Stimulated activated CD4-positive, alpha-beta T cell treated with anti-CD3 and anti-CD28 coated beads, Interleukin-4, amount 100 ng/mL, for 24 hours (primary cell): ENCODE results near the gene USP36.
"Not testable (repeated sequence)": the region's sequence is repeated elsewhere in the genome, so short reads cannot be mapped to it uniquely, and the experiment has no call there.

Source experiments
- DNase-seq: peaks from one replicate; pipeline ENCODE4 v3.0.0-alpha.2; 2020

Gene USP36

DNA sequence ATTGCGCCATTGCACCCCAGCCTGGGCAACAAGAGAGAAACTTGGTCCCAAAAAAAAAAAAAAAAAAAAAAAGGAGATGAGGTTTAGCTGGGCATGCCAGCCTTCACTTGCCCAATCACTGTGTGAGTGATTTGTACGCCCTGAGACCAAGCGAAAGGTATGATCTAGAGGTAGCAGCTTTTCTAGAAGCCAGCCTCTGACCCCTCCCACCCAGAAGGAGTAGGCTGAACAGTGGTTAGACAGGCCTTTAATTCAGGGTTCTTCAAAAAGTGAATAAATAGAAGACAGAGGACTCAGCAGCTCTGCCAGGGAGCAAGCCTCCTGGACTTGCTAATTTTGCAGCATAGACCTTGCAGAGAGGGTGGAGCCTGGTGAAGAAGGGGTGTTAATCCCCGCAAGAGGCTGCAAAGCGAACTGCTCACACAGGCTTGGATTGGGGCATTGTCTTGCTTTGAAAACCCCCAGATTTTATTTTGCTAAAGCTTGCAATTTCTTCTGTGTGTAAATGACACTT lies 51.4 kb downstream of the USP36 start:
- no peak for DNase-seq

DNA sequence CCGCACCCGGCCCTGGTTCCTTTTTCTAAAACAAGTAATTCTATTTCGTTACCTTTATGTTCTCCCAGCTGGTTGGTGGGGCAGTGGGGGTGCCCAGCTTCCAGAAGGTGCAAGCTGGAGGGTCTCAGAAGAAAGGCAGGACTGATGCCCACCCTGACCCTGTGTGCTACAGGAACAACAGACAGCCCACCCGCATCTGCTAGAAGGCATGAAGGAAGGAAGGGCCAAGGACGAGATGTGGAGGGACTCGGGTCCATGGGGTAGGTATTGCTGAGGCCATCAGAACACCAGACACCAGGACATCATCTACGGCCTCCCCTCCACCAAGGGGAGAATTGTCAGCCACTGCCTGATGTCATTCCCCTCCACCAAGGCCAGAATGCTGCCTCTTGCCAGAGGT lies 52.2 kb downstream of the USP36 start:
- no peak for DNase-seq

DNA sequence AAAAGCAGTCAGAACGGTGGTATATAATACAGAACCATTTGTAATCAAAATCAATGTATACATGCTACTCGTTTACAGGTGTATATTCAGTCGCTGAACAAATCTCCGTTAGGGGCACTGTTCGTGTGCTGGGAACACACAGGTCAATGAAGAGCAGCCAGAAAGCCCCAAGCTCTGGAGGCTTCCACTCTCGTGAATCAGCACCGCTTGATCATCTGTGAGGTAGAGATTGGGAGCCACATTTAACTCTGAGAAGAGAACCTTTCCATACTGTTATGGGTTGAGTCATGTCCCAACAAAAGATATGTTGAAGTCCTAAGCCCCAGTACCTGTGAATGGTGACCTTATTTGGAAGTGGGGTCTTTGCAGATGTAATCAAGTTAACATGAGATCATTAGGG lies 53.2 kb downstream of the USP36 start:
- DNase-seq, result no peak

DNA sequence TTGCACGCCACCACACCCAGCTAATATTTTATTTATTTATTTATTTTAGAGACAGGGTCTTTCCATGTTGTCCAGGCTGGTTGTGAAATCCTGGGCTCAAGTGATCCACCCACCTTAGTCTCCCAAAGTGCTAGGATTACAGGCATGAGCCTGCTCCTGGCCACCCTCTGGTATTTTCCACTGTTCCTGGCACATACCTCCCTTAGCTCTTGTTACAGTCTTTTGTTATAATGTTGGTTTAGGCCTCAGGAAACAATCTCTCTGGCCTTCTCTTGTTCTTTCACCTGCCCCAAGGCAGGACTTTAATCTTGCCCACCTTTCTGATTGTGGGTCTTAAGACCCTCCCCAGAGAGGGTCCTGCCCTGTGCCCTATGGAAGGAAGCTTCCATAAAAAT lies 55.0 kb downstream of the USP36 start:
- no peak for DNase-seq

DNA sequence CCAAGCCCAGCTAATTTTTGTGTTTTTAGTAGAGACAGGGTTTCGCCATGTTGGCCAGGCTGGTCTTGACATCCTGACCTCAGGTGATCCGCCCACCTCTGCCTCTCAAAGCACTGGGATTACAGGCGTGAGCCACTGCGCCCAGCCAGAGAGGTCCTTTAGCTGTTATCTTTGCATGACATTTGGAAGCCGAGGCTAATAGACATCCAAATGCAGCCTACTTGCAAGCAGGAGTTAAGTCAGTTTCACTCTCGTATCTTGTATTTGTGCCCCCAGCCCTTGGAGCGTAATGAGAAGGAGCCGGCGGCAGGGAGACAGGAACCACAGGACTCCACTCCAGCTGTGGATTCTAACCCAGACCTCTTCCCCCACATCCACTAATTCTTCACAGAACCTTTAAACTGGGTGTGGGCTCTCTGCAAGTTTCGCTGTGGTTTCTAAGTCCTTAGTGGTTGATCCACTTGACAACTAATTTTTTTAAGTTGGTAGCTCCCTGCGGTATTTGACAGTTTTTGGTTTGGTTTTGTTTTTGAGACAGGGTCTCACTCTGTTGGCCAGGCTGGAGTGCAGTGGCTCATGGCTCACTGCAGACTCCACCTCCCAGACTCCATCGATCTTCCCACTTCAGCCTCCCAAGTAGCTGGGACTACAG lies 55.5 kb downstream of the USP36 start:
- DNase-seq, result no peak

DNA sequence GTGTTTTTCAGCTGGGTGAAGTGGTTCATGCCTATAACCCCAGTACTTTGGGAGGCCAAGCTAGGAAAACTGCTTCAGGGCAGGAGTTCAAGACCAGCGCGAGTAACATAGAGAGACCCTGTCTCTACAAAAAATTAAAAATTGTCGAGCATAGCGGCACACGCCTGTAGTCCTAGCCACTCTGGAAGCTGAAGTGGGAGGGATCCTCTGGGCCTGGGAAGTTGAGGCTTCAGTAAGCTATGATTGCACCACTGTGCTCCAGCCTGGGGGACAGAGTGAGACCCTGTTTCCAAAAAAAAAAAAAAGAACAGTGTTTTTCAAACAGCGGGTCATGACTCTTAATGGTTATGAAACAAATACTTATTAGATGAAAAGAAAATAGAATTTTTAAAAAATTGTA lies 56.3 kb downstream of the USP36 start:
- DNase-seq, result no peak

DNA sequence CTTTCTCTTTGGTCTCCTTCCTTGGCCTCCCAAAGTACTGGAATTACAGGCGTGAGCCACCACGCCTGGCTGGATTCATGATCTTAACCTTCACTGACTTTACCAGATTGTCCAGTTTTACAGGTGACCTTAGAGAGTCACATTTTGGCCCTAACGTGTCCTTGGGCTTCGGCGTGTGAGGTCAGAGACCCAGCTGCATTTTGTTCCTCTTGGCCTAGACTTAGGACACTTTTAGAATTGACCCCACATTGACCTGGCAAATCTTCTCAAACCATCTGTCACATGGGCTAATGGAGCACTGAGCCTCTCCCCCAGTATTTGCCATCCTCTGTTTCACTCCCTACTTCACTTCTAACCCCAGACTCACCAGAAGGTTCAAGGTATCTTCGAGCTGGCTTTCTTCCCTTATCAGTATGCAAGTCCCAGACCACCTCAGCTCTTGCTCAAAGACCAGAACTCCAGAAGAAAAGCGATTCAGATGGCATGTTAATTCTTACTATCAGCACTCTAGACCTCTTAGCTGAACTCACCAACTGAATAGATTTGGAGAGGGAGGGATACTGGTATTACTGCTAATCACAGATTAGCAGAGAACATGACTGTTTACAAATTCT lies 56.8 kb downstream of the USP36 start:
- DNase-seq, result no peak

DNA sequence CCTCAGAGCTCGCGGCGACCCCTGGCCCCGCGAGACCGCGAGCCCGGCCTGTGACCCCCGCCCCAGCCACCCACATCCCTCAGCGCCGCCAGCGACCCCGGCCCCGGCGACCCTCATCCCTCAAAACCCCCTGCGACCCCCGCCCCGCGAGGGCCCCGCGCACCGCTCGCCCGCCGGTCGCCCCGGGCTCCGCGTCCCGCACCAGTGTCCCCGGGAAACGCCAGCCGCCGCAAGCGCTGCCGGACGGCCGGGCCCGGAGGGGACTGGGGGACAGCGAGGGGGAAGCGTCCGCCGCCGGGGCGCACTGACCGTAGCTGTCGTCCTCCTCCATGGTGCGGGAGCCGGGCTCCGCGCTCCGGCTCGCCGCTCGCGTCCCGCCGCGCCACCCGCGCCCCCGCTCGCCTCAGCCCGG lies 58.7 kb downstream of the USP36 start, which contains the start of gene CYTH1:
TSS of gene CYTH1 (minus strand) at position 381 of the 412 bp plus-strand sequence. CDS start at position 331, 50 bp downstream.
- no peak for DNase-seq

DNA sequence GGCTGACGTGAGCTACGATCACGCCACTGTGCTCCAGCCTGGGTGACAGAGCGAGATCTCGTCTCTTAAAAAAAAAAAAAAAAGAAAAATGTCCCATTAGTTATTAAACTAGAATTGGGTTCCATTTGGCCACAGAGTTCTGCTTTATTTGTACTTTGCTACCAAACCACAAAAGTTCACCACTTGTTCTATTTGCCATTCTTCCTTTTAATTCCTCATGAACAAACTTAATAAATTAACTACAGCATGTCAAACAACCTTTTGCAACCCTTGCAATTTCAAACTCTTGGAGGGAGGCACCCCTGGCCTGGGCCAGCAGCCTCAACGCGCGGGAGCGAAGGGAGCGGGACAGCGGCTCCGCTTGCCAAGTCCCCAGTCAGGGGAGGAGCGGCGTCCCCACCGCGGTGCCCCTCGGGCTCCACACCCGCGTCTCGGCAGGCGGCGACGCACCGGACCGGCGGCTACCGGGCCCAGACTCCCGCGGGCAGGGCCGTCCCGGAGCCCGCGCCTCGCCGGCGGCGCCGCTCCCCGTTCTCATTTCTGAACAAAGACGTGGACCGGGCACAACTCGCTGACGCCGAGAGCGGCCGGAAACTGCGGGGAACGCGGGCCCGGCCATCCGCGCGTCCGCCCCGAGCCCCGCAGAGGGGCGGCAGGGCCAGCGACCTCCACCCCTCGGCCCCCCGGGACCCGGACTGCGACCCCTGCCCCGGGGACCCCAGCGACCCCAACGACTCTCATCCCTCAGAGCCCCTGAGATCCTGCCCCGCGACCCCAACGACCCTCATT lies 59.3 kb downstream of the USP36 start:
- peak; percentile 47 for DNase-seq

DNA sequence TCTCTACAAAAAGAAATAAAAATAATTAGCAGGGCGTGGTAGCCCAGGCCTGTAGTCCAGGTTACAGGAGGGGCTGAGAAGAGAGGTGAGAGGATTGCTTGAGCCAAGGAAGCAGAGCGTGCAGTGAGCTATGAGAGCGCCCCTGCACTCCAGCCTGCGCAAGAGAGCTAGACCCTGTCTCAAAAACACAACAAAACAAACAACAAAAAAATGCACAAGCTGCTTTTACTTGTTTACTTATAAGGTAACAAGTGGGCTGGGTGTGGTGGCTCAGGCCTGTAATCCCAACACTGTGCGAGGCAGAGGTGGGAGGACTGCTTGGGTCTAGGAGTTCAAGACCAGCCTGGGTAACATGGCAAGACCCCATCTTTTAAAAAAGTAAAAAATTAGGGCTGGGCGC lies 60.3 kb downstream of the USP36 start:
- no peak for DNase-seq

DNA sequence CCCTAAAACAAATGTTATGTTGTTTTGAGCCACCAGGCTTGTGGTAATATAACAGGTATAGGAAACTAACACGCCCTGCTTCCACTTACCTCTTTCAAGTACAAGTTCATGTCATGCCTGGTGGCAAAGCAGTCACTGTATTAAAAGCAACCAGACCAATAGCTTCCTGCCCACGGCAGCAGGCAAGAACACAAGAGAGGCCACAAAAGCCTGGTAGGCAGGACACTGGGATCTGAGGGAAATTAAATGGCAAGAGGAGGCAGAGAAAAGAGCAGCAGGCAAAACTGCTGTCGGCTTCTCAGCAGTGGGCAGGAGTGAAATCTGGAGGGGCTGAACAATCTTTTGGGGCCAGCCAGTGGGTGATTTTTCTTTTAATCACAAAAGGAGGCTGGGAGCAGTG lies 60.8 kb downstream of the USP36 start:
- DNase-seq, result peak; percentile 63

DNA sequence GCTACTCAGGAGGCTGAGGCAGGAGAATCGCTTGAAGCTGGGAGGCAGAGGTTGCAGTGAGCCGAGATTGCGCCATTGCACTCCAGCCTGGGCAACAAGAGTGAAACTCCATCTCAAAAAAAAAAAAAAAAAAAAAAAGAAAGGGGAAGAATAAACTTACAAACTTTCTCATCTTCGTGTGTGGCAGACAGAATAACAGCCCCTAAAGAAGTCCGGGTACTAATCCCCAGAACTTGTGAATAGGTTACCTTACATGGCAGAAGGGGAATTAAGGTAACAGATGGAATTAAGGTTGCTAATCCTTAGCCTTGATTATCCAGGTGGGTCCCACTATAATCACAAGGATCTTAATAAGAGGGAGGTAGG lies 61.3 kb downstream of the USP36 start:
- not testable (repeated sequence) for DNase-seq

DNA sequence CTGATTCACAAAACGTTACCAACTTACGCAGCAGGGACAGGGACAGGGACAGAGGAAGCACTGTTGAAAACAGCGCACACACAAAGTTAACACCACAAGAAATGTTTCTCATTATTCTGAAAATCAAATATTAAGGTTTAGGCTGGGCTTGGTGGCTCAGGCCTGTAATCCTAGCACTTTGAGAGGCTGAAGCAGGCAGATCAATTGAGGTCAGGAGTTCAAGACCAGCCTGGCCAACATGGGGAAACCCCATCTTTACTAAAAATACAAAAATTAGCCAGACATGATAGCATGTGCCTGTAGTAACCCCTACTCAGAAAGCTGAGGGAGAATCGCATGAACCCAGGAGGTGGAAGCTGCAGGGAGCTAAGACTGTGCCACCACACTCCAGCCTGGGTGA lies 62.7 kb downstream of the USP36 start:
- DNase-seq, result no peak

DNA sequence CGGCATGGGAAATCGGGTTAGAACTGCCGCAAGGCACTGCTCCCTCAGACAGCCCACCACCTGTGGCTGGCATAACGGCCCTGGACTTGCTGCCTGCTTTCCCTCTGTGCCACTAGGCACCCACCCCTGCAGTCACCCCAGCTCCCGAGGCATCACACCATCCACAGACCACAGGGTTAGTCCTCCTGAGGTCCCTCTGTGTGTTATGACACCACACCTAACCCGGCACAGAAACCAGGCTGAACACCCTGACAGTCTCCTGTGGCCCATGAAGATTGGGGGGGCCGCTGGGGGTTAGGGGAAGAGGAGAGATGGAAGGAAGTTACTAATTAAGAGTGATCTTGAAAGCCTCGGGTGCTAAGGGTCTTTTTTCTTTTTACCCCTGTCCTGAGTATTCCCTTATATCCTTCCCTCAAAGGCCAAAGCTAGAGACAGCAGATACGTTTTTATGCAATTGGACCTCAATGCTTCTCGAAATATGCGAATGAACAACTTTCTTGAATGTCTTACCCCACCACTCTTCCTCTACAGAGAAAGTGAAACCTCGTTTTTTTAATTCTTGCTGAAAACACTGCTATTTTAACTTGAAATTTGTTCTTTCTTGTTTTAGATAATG lies 65.5 kb downstream of the USP36 start:
- peak; percentile 72 for DNase-seq

DNA sequence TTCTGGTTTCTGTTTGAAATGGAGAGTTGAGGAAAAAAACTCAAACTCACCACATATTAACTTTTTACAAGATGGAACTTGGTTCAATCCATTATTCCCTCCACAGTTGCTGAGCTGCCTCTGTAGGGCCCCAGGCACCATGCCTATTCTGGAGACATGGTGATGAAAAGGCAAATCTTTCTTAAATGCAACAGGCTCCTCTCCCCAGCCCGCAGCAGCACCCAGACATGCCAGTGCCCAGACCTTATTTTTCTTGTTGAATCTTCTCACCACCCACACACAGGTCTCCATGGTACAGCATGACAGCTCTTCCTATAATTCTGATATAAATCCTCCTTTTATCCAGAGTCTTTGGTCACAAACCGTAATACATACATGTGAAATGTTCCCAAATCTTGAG lies 66.2 kb downstream of the USP36 start:
- DNase-seq, result peak; percentile 45

DNA sequence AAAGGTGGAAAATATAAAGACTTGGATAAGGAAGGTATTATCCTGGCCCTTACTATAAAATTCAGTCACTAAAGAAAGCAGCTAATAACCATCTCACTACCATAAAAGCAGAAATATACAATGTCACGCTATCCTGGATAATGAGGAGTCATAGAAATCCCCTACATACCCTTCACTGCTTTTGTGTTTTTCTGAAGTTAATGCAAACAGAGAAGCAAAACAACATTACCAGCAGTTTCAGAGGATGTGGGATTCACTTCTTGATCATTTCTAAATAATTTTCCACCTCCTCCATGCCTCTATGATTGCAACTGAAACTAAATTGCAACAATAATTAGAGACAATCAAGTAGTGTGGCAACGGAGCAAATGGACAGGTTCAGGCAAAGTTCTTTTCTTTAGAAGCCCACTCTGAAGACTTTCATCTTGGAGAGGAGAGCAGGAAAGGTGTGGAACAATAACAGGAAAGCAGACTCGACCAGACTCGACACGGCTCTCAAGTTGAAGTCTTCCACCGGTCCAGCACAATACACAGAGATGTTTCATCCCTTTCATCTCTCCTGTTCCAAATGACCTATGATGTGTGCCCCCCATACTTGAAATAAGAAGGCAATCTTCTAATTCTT lies 68.7 kb downstream of the USP36 start:
- DNase-seq, result no peak

DNA sequence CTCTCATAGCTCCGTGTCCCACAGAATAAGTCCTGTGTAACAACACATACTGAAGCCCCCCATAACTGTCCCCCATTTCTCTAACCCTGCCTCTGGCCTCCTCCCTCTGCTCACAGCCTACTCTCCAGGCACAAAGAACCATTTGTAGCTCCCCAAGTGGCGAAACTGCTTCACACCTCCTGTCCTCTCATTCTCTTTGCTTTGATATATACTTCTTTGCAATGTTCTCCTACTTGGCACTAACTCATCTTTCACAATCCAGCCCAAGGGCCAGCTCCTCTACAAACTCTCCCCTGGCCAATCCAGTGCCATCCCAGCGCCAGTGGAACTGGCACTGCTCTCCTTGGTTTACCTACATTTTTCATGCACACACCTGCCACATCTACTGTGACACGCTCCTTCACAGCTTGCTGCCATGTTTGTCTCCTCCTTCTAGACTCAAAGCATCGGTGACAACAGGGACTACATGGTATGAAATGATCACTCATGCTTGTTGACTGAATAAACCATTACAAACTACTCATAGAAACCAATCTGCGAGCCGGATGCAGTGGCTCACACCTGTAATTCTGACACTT lies 71.3 kb downstream of the USP36 start:
- DNase-seq, result no peak

DNA sequence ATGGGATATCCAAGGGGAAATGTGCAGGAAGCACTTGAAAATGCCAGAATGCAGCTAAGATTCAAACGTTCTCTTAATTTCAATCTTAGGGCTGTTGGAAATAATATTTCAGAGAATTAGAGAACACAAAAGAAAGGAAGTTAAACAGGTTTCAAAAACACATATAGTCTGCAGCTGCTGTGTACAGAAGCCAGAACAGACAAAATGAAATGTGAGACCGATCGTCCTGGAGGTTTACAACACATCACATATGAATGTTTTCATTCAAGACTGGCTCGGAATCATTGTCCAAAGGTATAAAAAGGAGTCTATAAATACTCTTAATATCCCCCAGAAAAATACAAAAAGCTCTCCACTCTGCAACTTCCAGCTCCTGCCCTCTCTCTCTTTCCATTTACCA lies 72.8 kb downstream of the USP36 start:
- no peak for DNase-seq

DNA sequence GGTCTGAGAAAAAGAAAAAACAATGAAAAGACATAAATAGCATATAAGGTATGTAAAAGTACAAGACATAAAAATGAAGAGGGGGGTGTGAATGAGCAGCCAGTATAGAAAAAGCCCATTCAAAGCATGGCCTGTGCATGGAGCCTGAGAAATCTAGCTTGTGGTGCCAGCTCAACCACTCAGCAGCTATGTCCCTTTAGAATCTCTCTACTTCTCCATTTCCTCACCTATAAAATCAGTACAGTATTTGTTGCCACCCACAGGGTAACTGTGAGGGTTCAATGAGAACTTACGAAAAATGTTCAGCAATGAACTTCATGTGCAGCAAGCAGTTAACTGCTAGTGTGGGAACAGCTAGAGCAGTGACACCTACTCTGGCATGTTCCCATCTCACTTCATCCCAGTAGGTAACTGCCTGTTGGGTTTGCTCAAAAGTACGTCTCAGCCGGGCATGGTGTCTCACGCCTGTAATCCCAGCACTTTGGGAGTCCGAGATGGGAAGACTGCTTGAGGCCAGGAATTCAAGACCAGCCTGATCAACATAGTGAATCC lies 73.8 kb downstream of the USP36 start:
- no peak for DNase-seq

DNA sequence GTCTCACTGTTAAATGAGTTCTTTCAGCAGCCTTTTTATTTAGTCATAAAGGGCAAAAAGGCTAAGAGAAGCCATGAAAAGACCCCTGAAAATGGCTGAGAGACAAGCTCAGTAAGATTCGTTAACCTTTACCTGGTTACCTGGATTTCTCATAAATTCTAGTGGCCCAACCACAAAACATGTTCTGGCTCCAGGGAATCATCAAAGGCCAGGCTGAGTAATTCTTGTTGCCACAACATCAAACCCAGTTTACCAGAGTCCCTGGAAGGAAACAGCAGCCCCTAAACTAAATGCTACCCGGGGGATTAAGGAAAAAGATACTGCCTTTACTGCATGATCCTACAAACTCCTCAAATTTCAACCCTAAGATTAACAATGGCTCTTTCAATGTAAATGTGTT lies 74.4 kb downstream of the USP36 start:
- DNase-seq, result no peak

DNA sequence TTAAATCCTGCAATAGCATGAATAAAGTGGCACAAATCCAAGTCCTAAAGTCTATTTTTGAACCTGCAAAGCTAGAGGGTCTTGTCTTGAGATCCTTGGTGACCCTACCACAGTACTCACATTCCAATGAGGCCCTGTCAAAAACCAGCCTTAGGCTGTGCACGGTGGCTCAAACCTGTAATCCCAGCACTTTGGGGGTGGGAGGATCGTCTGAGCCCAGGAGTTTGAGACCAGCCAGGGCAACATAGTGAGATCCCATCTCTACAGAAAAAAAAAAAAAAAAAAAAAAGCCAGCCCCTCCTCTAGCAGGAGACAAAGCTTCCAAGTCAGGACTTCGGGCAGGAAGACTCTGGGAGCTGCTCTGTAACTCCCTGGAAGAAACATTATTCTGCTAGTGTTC lies 74.8 kb downstream of the USP36 start:
- DNase-seq, result no peak

DNA sequence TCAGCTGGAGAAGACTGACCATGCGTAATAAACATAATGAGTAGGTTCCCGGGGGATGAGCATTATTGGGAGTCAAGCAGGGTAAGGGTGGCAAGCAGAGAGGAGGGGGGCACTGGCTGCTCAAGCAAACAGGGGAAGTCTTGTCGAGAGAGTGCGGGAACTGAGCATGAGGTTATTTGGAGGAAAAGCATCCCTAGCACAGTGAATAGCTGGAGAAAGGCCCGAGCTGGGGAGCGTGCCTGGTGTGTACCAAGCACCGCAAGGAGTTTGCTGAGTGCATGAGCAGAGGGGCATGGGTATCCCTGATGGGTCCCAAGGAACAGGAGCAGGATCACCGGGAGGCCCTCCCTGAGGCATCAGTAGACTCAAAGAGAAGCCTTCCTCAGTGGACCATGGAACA lies 75.7 kb downstream of the USP36 start:
- no peak for DNase-seq
